ENCODE data around the gene ERH.

DNA sequence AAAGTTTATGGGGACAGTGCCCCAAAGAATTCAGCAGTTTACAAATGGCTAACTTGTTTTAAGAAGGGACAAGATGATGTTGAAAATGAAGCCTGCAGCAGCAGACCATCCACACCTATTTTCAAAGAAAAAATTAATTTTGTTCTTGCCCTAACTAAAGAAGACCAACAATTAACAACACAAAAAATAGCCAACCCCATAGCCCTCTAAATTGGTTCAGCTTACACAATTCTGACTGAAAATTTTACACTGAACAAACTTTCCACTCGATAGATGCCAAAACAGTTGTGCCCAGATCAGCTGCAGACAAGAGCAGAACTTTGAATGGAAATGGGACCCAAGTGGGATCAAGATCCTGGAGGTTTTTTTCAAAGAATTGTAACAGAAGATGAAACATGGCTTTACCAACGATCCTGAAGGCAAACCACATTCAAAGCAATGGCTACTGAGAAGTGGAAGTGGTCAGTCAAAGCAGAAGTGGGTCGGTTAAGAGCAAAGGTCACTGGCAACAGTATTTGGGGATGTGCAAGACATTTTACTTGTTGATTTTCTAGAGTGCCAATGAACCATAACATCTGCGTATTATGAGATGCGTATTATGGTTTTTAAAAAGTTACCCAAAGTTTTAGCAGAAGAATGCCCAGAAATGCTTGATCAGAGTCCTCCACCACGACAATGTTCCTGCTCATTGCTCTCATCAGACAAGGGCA is 30.3 kb upstream of the ERH start:
- TF ChIP-seq POLR2AphosphoS5 (IDR thresholded peaks at IDR 0.05): no peak
- TF ChIP-seq, protein P1, sequence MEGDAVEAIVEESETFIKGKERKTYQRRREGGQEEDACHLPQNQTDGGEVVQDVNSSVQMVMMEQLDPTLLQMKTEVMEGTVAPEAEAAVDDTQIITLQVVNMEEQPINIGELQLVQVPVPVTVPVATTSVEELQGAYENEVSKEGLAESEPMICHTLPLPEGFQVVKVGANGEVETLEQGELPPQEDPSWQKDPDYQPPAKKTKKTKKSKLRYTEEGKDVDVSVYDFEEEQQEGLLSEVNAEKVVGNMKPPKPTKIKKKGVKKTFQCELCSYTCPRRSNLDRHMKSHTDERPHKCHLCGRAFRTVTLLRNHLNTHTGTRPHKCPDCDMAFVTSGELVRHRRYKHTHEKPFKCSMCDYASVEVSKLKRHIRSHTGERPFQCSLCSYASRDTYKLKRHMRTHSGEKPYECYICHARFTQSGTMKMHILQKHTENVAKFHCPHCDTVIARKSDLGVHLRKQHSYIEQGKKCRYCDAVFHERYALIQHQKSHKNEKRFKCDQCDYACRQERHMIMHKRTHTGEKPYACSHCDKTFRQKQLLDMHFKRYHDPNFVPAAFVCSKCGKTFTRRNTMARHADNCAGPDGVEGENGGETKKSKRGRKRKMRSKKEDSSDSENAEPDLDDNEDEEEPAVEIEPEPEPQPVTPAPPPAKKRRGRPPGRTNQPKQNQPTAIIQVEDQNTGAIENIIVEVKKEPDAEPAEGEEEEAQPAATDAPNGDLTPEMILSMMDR (IDR thresholded peaks at IDR 0.05): no peak

All from upper lobe of left lung (tissue), 4 donors.